Stimulated activated CD4-positive, alpha-beta T cell treated with anti-CD3 and anti-CD28 coated beads, TNF-alpha, amount 100 ng/mL, for 4 hours (primary cell): Measurements from ENCODE around the gene NTN1.

ENCODE experiments used
- DNase-seq, 3 experiments: peaks; one replicate each; pipeline ENCODE4 v3.0.0-alpha.2; 2020; ENCODE audit warnings: low read depth in 3 of 3

Gene NTN1

DNA sequence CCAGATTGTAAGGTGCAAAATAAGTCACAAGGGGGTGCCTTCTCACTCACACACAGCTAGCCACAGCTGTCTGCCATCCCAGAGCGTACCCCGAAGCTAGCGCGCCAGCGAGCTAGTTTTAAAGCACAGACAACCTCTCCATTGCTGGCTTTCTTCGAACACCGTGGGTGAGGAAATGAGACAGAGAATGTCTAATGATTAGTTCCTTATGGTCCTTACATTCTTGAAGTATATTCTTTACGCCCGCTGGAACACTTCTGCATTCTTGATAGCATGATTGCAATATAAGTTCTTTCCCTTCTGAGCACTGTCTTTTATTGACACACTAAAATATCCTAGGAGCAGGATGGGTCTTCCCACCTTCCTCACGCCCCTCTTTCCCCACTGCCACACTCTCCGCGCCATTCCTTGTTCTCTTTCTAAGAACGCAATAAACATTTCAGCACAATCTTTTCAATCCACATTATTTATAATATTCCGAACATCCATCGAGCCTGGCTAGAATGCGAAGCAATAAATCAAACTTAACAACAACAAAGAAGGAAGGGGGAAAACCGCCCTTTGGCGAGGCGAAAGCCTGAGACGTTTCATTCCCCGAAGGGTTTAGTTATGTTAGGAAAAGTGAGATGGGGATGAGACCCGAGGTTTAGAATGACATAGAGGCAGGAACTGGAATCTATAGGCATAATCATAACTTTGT is 251.3 kb downstream of the NTN1 start:
- no peak for DNase-seq

DNA sequence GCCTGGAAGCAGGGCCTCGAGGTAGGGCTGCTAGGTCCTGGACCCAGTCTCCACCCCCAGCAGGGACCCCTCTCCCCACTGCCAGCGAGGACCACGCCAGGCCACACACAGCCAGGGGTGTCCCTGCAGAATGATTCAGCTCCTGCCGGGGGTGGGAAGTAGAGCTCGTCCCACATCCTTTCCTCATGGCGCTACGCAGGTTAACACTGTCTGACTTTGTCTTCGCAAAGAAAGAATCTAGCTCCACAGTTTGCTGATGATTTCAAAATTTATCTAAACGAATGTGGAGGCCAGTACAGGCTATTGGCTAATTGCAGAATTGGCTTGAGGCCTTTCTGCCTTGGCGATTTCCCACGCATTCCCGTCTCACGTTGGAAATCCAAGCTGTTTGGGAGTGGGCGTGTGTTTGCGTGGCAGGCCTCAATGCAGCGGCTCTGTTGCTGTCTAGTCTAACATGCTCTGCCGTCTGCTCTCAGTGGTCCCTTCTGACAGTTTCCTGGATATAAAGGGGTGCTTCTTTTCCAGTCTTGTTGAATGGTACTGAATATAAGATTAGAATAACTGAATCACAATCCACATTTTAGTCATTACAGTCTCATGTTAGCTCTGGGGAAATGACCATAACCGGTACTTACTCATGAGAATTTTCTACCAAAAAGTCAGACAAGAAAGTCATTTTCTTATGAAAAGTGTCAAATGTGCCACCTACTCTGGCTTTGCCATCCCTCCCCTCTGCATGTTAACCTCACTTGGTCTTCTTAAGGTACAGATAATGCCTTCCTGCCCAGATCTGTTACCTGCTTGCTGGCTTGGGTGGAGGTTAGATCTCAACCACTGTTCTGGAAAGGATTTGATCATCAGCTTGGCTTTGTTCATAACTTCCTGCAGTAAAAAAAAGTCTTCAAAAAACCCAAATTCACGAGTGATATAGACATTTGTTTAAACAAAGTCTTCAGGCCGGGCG is 252.4 kb downstream of the NTN1 start:
- DNase-seq = no peak

DNA sequence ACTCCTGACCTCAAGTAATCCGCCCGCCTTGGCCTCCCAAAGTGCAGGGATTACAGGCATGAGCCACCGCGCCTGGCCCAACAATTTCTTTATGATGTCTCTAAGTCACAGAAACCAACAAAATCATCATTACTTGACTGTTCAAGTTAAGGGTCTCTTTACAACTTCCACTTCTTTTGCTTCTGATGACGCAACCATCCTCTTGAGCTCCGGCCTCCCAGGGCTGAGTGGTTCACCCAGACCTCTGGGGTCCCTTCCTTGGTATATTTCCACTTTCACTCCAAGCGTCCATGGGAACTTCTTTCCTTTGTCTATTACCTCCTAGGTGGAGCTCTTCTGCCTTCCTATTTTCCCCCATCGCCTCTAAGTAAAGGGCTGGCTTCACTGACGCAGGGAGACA is 253.7 kb downstream of the NTN1 start:
- no peak for DNase-seq

DNA sequence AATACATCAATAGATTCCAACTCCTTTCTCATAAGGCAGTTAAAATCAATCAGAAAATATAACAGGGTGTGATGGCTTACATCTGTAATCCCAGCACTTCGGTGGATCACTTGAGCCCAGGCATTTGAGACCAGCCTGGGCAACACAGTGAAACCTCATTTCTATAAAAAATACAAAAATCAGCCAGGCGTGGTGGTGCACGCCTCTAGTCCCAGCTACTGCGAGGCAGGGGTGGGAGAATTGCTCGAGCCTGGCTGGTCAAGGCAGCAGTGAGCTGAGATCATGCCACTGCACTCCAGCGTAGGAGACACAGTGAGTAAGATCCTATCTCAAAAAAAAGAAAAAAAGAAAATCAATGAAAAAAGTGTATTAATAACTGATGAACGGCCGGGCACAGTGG is 258.6 kb downstream of the NTN1 start:
- DNase-seq = no peak

DNA sequence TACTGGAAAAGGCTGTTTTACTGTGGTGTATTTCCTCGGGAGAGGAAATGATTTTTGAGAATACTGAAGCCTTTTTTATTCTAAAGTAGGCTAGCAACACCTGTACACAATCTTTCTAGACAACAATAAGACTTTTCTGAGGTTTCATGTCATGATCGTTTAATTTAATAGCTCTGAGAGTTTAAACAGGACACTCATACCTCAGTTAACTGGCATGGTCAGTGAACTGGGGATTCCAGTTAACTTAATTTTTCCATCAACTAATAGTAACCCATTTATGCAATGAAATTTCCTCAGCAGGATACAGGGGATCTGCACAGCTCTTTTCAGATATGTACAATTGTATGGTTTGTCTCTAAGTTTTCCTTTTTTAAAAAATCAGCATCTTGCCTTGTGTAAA is 262.6 kb downstream of the NTN1 start:
- no peak for DNase-seq

DNA sequence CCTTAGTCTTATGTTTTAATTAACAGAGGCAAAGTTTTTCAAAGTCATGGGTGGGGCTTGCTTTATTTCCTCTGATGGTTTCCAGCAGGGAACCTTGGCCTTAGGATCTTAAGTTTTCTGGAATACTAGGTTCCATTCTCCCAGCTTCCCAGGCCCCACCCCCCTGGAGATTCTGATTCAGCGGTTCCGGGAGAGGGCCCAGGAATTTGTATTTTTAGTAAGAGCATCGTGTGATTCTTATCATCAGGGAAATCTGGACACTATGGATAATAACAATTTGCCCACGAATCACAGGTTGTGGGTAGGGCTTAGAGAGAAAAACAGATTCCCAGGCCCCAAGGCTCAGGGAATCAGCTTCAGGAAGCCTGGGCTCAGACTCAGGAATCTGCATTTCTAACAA is 263.6 kb downstream of the NTN1 start:
- DNase-seq = no peak

DNA sequence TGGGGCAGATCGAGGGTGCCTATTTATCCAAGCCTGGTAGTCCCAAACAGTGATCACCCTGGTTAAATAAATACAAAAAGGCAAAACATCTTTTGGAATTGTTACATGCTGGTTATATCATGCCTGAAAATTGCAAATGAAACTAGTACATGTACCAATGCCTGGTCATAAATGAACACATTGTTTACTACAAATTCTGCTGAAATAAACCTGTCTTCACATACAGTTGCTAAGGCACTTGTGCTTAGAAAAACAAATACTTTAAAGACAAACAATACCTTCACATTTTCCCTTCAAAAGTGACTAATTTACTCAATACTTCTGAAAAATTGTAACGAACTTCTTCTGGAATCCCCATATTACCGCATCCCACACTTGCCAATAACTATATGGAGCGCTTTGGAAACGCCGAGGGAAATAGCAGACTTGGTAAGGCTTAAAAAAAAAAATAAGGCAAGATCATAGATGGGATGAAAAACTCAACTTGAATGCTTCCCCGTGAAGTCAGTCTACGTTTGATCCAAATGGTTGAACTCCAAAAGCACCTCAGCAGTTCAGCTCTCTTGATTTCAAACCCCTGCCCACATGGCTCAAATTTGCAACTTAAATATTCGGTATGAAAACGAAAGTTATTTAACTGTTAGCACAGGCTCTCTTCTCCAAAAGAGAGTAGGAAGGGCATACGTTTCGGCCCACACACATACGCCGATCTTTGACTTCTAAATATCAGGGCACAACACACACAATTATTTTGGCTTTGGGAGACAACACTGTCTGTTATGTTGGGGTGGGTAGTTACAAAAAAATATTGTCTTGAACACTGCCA is 264.5 kb downstream of the NTN1 start:
- DNase-seq = no peak

DNA sequence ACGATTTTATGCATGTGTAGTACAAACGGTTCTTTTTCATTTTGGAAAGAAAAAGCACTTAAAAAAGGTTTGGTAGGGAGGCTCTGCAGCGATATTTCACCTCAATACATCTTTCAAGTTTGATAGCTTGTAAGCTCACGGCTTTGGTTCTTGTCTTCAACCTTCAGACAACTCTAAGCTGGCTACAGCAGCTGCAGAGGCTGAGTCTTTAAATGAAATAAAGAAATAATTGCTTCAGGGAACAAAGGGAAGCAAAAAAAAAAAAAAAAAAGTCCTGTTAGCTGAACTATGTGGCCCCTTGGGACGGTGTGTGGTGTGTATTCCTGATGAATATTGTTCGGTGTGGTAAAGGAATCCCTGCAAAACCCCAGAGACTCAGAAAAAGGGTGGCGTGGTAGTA is 265.1 kb downstream of the NTN1 start:
- DNase-seq = no peak

DNA sequence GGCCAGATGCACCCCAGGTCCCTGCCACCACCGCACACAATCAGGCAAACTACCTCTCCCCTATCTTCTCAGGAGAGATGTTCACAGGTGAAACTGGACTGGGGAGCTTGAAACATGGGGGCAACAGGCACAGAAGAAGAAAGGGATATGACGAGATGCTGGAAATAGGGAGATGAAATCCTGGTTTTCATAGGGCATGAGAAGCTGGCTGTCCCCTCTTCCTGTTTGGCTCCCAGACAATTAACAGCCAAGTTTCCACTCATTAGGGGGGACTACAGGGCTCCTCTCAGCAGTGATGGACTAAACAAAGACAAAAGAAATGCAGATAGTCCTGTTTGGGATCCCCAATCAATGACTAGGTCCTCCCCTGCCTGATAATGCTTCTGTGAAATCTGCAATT is 266.0 kb downstream of the NTN1 start:
- no peak for DNase-seq

DNA sequence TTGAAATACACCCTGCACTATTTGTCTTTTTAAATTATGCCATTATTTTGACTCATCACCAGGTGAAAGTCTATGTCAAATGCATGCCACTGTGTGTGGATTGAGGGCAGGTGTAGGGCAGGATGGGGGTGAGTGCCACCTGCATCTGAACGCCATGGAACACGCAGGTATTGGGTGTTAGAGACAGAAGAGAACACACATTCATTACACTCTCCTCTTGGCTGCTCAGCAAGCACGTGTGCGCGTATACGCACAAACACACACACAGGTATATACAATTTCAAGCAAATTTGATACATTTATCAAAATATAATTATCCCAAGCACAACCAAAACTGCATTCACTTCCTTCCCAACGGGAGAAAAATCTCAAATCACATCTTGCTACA is 268.9 kb downstream of the NTN1 start:
- no peak for DNase-seq

DNA sequence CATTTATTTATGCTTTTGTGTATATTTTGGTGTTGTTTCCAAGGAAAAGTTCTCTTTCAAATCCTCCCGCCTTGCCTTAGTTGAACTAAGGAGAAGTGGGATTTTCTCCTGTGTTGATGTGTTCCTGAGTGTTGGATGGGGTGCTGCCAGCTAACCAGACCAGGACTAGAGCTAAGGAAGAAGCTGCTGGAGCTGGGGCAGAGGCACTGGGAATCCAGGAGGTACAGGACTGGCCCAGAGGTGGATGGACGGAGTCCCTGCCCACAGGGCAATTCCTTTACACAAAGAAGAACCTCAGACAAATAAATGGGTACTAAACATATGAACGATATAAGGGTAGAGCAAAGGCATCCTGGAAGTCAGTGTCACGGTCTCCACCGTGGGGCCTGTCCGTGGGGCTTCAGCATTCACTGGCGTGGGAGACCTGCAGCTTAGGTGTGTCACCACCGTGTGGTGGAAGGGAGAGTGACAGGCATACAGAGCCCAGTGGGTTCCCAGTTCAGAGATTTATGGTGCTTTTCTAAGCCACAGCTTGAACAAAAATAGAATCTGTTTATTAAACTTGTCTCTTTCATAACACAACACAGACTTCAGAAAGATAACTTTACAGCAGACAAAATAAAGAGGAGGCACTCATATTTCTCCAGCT is 270.7 kb downstream of the NTN1 start:
- peak in 1 of 3 experiments; percentile 18 for DNase-seq

DNA sequence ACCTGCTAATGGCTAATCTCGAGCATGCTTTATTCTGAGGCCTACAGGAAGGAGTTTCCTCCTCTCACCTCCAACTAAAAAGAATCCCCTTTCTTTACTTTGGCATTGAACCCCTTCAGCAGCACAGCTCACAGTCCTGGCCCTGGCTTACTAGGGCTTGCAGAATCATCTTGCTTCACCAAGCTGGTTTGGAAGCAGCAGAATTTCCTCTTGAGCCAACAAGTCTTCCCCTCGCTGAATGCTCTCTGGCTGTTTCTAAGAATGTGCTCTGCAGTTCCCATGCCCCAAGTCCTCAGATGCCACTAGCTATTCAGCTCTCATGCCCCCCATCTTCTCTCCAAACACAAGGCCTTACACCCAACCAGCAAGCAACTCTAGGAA is 271.2 kb downstream of the NTN1 start:
- DNase-seq = no peak
